K562 (cell line): ENCODE measurements around the gene MSI1. TPM values are rescaled to one million over a fixed set of nuclear protein-coding genes. Genes with fewer than 3 reads are reported as not detected.

Experiments used
- CHD1 ChIP-seq: fragments of 200-600 bp; sonication (generic); IDR thresholded peaks from one replicate; pipeline ENCODE4 v1.6.1; 2012; ENCODE audit warnings: mild to moderate bottlenecking, moderate library complexity, low read length, inconsistent platforms
- ERF ChIP-seq: fragments of 450-650 bp; formaldehyde crosslinking; IDR thresholded peaks from 2 replicates; pipeline ENCODE4 v1.4.0; 2020; ENCODE audit warnings: mild to moderate bottlenecking, mixed read lengths
- FIP1L1 ChIP-seq: fragments of 200-400 bp; formaldehyde crosslinking; IDR thresholded peaks from 2 replicates; pipeline ENCODE4 v1.6.1; 2018; ENCODE audit warnings: mild to moderate bottlenecking, low read depth, low read length; ENCODE audit not compliant: poor library complexity, severe bottlenecking
- FOSL1 ChIP-seq: fragments of 200-800 bp; sonication (Bioruptor generic); conservative IDR thresholded peaks from 2 replicates; pipeline ENCODE4 v1.6.1; 2016; ENCODE audit warnings: missing genetic modification characterization, missing compliant biosample characterization
- HDAC2 ChIP-seq: fragments of 450-650 bp; IDR thresholded peaks from 2 replicates; pipeline ENCODE4 v1.6.1; 2016; ENCODE audit warnings: mild to moderate bottlenecking
- MCM5 ChIP-seq: fragments of 450-650 bp; IDR thresholded peaks from 2 replicates; pipeline ENCODE4 v1.6.1; 2016; ENCODE audit warnings: low read depth
- PML ChIP-seq: IDR thresholded peaks from 2 replicates; pipeline ENCODE4 v1.6.1; 2012; ENCODE audit warnings: low read length, inconsistent platforms
- RCOR1 ChIP-seq, 2 experiments: IDR thresholded peaks; 2 replicates each; pipeline ENCODE4 v1.6.1; 2012; ENCODE audit warnings: low read depth in 2 of 2, low read length in 2 of 2, borderline replicate concordance in 1 of 2, improper control_type of control experiment in 1 of 2
- RERE ChIP-seq: sonication (generic); formaldehyde crosslinking; IDR thresholded peaks from 2 replicates; pipeline ENCODE4 v1.8.0; 2023; ENCODE audit warnings: missing genetic modification reagents, mild to moderate bottlenecking, borderline replicate concordance
- RFX7 ChIP-seq: fragments of 250-450 bp; sonication (Bioruptor Pico); IDR thresholded peaks from 2 replicates; pipeline ENCODE4 v1.5.1; 2021; ENCODE audit warnings: mild to moderate bottlenecking
- RUNX1 ChIP-seq: sonication (generic); IDR thresholded peaks from 2 replicates; pipeline ENCODE4 v1.6.1; 2016; ENCODE audit warnings: antibody characterized with exemption, low read depth
- SMARCA4 ChIP-seq: fragments of 450-650 bp; IDR thresholded peaks from 2 replicates; pipeline ENCODE4 v1.6.1; 2016
- STAG1 ChIP-seq: sonication (generic); formaldehyde crosslinking; IDR thresholded peaks from 2 replicates; pipeline ENCODE4 v1.5.0; 2020; ENCODE audit warnings: missing genetic modification reagents, borderline replicate concordance
- TFAM ChIP-seq: fragments of 250-450 bp; sonication (Bioruptor Pico); conservative IDR thresholded peaks from 2 replicates; pipeline ENCODE4 v1.5.0; 2021; ENCODE audit warnings: mild to moderate bottlenecking, moderate library complexity
- ZBTB43 ChIP-seq: sonication (generic); formaldehyde crosslinking; IDR thresholded peaks from 2 replicates; pipeline ENCODE4 v1.8.0; 2023; ENCODE audit warnings: mild to moderate bottlenecking, missing genetic modification reagents
- ZNF197 ChIP-seq: fragments of 200-800 bp; sonication (Bioruptor generic); IDR thresholded peaks from 2 replicates; pipeline ENCODE4 v1.6.1; 2016; ENCODE audit warnings: low read depth, missing genetic modification characterization, missing compliant biosample characterization
- ZNF431 ChIP-seq: sonication (generic); formaldehyde crosslinking; IDR thresholded peaks from 2 replicates; pipeline ENCODE4 v1.8.0; 2022; ENCODE audit warnings: mild to moderate bottlenecking, missing genetic modification reagents
- ZNF79 ChIP-seq: fragments of 250-450 bp; sonication (Bioruptor Pico); IDR thresholded peaks from 2 replicates; pipeline ENCODE4 v1.4.0; 2020; ENCODE audit warnings: low read depth, mild to moderate bottlenecking, moderate library complexity
- polyA plus RNA-seq, 8 experiments: library from polyadenylated mRNA; depleted of rRNA in 4 of 8; stranded (reverse) in 5 of 8; unstranded in 3 of 8; fragments of >200 nt; fragmentation: Nextera tagmentation in 2 of 8; fragmentation: Illumina TruSeq in 1 of 8; extraction: Ambion mirVana in 2 of 8; extraction: Trizol in 1 of 8; gene quantifications; 2 replicates each; pipeline versions ENCODE4 v1.2.1 to v1.2.3, GENCODE V29; 2011 to 2014; ENCODE audit warnings: inconsistent platforms in 1 of 8, missing spikeins in 1 of 8
- total RNA-seq, 7 experiments: library from RNA; depleted of rRNA in 6 of 7; stranded (reverse); fragments of >200 nt in 6 of 7; fragmentation: Illumina TruSeq in 2 of 7; extraction: Trizol in 2 of 7; gene quantifications; 2 replicates each; pipeline versions ENCODE4 v1.2.1 to v1.2.3, GENCODE V29; 2011 to 2021; ENCODE audit warnings: low replicate concordance in 1 of 7
- TF ChIP-seq, protein P1 (sequence below): sonication (generic); formaldehyde crosslinking; IDR thresholded peaks from 2 replicates; pipeline ENCODE4 v1.8.1; 2022; ENCODE audit warnings: missing genetic modification reagents

MSI1 gene
- total and polyA plus RNA-seq, 9 of the 15 experiments (the other 6 are each of a cell fraction or from before 2014, with no cell fraction given): 0.16 TPM; not detected in 8

DNA sequence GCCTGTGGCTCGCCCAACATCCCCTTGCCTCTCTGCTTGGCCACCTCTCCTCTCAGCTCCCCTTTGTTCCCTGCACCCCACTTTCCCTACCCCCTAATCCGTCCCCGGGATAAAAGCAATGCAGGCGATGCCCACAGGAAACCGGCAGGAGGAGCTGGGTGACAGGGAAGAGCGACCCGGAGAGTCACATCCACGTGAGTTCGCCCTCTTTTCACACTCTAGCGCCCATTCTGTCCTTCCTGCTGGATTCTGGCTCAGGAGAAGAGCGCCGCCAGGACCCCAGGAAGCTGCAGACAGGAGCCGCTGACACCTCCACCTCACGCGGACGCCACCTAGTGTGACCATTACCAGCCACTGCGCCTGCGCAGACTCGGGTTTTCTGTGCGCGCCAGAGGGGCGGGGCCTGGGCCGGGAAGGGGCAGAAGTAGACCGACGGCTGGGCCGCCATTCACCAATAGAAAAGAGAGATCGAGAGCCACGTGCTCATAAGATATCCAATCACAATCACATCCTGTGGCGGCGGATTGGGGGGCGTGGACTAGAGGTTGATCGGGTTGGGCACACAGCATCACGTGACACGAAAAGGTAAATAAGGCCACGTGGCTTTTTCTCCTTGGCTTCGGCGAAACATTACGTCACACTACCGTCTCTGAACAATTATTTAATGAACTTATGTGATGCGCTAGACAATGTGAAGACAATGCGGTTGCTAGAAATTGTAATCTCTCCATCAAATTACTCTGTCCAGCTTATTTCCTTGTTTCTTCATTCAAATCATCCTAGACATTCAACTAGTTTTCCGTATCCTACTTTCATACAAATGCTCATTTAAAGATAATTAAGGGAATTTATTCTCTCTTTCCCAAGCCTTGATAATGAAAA is 51.5 kb downstream of the MSI1 start (continued):
- TF ChIP-seq TFAM (no peak), ZBTB43 (no peak; the same call in 1 of the 2 replicates), FIP1L1 (no peak), HDAC2 (no peak; the same call in 1 of the 2 replicates), ERF (CRISPR knock-in tag) (no peak), STAG1 (CRISPR knock-in tag) (no peak), MCM5 (no peak), FOSL1 (tag) (peak; percentile 55), ZNF197 (no peak; the same call in 1 of the 2 replicates), RFX7 (CRISPR knock-in tag) (no peak), PML (peak; percentile 79; the same call in 1 of the 2 replicates), RUNX1 (no peak), ZNF79 (CRISPR knock-in tag) (no peak), RCOR1 (IDR thresholded peaks at IDR 0.05; ENCODE audit: borderline replicate concordance in 1 of 2, low read depth in 2 of 2, low read length in 2 of 2) (no peak), CHD1 (no peak), ZNF431 (CRISPR knock-in tag) (no peak), RERE (CRISPR knock-in tag) (no peak), SMARCA4 (peak; percentile 54)
- TF ChIP-seq, protein P1, sequence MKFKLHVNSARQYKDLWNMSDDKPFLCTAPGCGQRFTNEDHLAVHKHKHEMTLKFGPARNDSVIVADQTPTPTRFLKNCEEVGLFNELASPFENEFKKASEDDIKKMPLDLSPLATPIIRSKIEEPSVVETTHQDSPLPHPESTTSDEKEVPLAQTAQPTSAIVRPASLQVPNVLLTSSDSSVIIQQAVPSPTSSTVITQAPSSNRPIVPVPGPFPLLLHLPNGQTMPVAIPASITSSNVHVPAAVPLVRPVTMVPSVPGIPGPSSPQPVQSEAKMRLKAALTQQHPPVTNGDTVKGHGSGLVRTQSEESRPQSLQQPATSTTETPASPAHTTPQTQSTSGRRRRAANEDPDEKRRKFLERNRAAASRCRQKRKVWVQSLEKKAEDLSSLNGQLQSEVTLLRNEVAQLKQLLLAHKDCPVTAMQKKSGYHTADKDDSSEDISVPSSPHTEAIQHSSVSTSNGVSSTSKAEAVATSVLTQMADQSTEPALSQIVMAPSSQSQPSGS: no peak
